22Rv1 (cell line): ENCODE measurements around the gene NUFIP1.

ENCODE experiments used
- ZFX ChIP-seq: fragments of 450-650 bp; IDR thresholded peaks from 2 replicates; pipeline ENCODE4 v1.6.1; 2017; ENCODE audit warnings: antibody characterized with exemption, borderline replicate concordance
- TF ChIP-seq, protein P1 (sequence below): fragments of 450-650 bp; IDR thresholded peaks from 2 replicates; pipeline ENCODE4 v1.5.1; 2017; ENCODE audit warnings: mild to moderate bottlenecking

DNA sequence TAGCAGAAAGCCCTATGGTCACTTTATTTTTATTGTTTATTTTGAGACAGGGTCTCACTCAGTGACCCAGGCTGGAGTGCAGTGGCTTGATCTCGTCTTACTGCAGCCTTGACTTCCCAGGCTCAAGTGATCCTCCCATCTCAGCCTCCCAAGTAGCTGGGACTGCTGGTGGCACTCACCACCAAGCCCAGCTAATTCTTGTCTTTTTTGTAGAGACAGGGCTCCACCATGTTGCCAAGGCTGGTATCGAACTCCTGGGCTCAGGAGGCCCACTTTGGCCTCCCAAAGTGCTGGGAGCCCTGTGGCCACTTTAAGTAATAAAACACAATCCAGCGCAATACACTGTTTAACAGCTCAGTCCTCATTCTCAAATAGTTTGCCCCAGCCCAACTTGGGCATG, 69.3 kb downstream of the NUFIP1 start:
- TF ChIP-seq, protein P1, sequence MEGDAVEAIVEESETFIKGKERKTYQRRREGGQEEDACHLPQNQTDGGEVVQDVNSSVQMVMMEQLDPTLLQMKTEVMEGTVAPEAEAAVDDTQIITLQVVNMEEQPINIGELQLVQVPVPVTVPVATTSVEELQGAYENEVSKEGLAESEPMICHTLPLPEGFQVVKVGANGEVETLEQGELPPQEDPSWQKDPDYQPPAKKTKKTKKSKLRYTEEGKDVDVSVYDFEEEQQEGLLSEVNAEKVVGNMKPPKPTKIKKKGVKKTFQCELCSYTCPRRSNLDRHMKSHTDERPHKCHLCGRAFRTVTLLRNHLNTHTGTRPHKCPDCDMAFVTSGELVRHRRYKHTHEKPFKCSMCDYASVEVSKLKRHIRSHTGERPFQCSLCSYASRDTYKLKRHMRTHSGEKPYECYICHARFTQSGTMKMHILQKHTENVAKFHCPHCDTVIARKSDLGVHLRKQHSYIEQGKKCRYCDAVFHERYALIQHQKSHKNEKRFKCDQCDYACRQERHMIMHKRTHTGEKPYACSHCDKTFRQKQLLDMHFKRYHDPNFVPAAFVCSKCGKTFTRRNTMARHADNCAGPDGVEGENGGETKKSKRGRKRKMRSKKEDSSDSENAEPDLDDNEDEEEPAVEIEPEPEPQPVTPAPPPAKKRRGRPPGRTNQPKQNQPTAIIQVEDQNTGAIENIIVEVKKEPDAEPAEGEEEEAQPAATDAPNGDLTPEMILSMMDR: no peak
- TF ChIP-seq ZFX: no peak
